BJ (cell line): ENCODE data around the gene IL10RA. TPM values are rescaled to one million over a fixed set of nuclear protein-coding genes. Genes with fewer than 3 reads are reported as not detected.

Source experiments
- CTCF ChIA-PET: fragments of 350-600 bp; formaldehyde crosslinking; extraction: SDS; loops from one replicate; lab custom pipeline; 2021; ENCODE audit warnings: antibody characterized with exemption, inconsistent platforms; lab: Yijun Ruan, JAX
- POLR2A ChIA-PET: fragments of 300-600 bp; sonication (Branson Sonifier 250); formaldehyde crosslinking; extraction: SDS; loops from one replicate; lab custom pipeline; 2021; ENCODE audit warnings: antibody characterized with exemption; lab: Charles Lee
- DNase-seq: peaks from one replicate; pipeline ENCODE4 v3.0.0-alpha.2; 2011; ENCODE audit warnings: low read depth
- H3K27me3 ChIP-seq: 2 replicates; pipeline ENCODE4 v1.6.0; 2011; ENCODE audit warnings: low read length; ENCODE audit not compliant: control insufficient read depth, insufficient read depth
- H3K36me3 ChIP-seq: 2 replicates; pipeline ENCODE4 v1.5.1; 2011; ENCODE audit warnings: low read length; ENCODE audit not compliant: control insufficient read depth, insufficient read depth
- H3K4me3 ChIP-seq: 2 replicates; pipeline ENCODE4 v1.5.1; 2011; ENCODE audit warnings: low read depth, mild to moderate bottlenecking, control low read depth, low read length
- polyA plus RNA-seq: library from polyadenylated mRNA; depleted of rRNA; stranded (reverse); fragments of >200 nt; gene quantifications from 2 replicates; pipeline ENCODE4 v1.2.3, GENCODE V29; 2011; rRNA removed
- TF ChIP-seq, protein P1 (sequence below): IDR thresholded peaks from 2 replicates; pipeline ENCODE4 v1.5.1; 2011; ENCODE audit warnings: low read depth, mild to moderate bottlenecking, control low read depth, inconsistent platforms, low read length, moderate library complexity; ENCODE audit not compliant: insufficient read depth

The IL10RA gene
- polyA plus RNA-seq, 1 experiment: not detected

DNA sequence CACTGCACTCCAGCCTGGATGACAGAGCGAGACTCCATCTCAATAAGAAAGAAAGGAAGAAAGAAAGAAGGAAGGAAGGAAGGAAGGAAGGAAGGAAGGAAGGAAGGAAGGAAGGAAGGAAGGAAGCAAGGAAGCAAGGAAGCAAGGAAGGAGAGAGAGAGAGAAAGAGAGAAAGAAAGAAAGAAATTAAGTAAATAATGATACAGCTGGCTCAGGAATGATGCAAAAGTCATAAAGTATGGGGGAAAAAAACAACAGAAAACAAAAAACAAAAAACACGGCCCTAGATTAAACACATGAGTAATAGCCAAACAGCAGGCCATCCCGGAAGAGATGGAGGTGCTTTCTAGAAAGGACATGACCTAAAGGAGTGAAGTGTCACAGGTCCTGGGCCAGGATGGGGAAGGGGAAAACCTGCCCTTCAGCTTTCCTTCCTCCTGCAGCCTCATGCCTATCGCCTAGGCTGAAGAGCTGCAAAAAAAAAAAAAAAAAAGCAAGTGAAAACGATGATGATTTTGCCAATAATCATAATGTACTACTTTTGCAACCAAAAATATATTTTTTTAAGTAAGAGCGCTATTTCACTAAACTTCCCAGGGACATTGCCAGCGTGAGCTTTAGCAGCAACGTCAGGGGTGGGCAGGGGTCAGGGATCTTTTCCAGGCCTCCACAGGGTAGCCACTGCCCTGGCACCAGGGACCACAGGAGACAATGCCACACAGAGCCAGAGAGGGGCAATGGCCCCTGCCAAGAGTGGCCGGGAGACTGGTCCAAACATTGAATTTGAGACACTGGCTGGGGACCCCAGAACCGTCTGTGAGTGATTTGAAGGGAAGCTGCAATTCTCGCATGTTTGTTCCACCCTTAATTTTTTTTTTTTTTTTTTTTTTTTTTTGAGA lies 62.5 kb downstream of the IL10RA start:
- DNase-seq: no peak
- Histone ChIP-seq H3K27me3 (peaks cover 2% of the 10 kb centered on the region), H3K36me3 (no peaks in the 10 kb centered on the region), H3K4me3 (no peak overlapping the region)
- CTCF ChIA-PET: no interaction called here
- TF ChIP-seq, protein P1, sequence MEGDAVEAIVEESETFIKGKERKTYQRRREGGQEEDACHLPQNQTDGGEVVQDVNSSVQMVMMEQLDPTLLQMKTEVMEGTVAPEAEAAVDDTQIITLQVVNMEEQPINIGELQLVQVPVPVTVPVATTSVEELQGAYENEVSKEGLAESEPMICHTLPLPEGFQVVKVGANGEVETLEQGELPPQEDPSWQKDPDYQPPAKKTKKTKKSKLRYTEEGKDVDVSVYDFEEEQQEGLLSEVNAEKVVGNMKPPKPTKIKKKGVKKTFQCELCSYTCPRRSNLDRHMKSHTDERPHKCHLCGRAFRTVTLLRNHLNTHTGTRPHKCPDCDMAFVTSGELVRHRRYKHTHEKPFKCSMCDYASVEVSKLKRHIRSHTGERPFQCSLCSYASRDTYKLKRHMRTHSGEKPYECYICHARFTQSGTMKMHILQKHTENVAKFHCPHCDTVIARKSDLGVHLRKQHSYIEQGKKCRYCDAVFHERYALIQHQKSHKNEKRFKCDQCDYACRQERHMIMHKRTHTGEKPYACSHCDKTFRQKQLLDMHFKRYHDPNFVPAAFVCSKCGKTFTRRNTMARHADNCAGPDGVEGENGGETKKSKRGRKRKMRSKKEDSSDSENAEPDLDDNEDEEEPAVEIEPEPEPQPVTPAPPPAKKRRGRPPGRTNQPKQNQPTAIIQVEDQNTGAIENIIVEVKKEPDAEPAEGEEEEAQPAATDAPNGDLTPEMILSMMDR: no peak
- POLR2A ChIA-PET: no interaction called here

DNA sequence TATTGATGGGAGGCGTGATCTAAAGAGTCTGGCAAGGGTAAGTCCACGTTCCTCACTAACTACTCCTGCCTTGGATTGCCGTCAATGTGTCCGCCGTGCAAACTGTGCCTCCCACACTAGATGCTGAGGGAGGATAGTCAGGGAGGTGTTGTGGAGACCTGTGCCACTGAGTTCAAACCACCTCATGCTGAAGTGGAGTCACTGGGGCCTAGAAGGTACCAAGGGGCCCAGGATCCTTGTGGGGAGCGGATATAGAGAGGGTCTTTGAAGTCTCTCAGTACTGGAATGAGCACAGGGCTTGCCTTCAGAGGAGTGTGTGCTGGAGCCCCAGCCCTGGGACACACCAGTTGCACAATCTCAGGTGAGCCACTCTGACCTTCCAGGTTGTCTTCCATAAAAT lies 63.6 kb downstream of the IL10RA start:
- no peak for DNase-seq
- Histone ChIP-seq H3K27me3 (peaks cover 2% of the 10 kb centered on the region), H3K36me3 (no peaks in the 10 kb centered on the region), H3K4me3 (no peak overlapping the region)
- POLR2A ChIA-PET: no interaction called here
- TF ChIP-seq, protein P1: no peak
- CTCF ChIA-PET: interaction anchor here (1.4 kb wide), 1 partner anchor 242 kb away, joined by 5 read pairs; no protein-coding TSS in a partner anchor

DNA sequence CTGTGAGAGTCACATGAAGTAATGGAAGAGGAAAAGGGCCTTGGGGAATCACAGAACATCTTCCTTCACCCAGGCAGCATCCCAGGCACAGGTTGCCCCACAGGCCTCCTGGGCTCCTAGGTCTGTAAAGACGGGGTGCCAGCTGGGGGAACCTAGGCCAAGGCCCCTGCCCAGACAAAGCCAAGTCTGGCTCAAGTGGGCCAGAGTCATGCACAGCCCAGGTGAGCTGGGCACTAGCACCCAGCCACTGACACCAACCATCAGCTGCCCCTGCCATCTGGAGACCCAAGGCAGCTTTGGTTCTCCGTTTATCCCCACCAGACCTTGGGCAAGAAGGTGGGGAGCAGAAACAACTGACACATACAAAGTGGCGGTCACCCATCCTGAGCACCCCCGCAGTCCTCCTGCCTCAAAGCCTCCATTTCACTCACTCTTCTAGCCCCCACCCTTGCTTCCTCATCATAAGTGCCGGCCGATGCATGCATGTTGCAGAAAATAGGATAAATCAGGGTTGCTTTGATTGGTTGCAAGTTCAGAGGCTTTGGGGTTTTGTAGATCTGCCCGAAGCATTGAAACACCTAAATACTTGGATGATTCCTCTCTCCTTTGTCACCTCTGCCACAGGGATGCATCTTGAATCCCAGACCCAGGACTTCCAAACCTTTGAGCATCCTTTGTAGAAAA lies 64.2 kb downstream of the IL10RA start:
- H3K4me3 ChIP-seq: no peak overlapping the region
- POLR2A ChIA-PET: no interaction called here
- CTCF ChIA-PET: interaction anchor here (0.6 to 1.4 kb wide), 2 partner anchors 243 to 1347 kb away, joined by 3 to 5 read pairs; no protein-coding TSS in a partner anchor
- peaks cover 2% of the 10 kb centered on the region for H3K27me3 ChIP-seq
- DNase-seq: no peak
- H3K36me3 ChIP-seq: no peaks in the 10 kb centered on the region
- TF ChIP-seq, protein P1: no peak

Other genes starting within 250 kb of the IL10RA start
- gene DSCAML1, start 189.2 kb upstream of the IL10RA start, polyA plus RNA-seq: not detected in 2 replicates
- gene FXYD2, start 161.7 kb upstream of the IL10RA start, polyA plus RNA-seq: not detected in 2 replicates
- not detected in 2 replicates for gene FXYD6, start 109.7 kb upstream of the IL10RA start, polyA plus RNA-seq
- gene TMPRSS13, start 57.0 kb upstream of the IL10RA start, polyA plus RNA-seq: not detected in 2 replicates
- not detected in 2 replicates for gene TMPRSS4, start 90.7 kb downstream of the IL10RA start, polyA plus RNA-seq
- not detected in 2 replicates for gene SMIM35, start 100.6 kb downstream of the IL10RA start, polyA plus RNA-seq
- 0.36 and 0.43 TPM in 2 replicates for gene SCN4B, start 166.4 kb downstream of the IL10RA start, polyA plus RNA-seq
- not detected in 2 replicates for gene SCN2B, start 190.2 kb downstream of the IL10RA start, polyA plus RNA-seq
- gene JAML, start 238.6 kb downstream of the IL10RA start, polyA plus RNA-seq: not detected in 2 replicates